ENCODE measurements around the gene ATP2B2.
A peak's percentile ranks its signal among the peaks of the same experiment; 100 is the strongest.
"Not testable (repeated sequence)": the region's sequence is repeated elsewhere in the genome, so short reads cannot be mapped to it uniquely, and the experiment has no call there.

ATP2B2 gene

DNA sequence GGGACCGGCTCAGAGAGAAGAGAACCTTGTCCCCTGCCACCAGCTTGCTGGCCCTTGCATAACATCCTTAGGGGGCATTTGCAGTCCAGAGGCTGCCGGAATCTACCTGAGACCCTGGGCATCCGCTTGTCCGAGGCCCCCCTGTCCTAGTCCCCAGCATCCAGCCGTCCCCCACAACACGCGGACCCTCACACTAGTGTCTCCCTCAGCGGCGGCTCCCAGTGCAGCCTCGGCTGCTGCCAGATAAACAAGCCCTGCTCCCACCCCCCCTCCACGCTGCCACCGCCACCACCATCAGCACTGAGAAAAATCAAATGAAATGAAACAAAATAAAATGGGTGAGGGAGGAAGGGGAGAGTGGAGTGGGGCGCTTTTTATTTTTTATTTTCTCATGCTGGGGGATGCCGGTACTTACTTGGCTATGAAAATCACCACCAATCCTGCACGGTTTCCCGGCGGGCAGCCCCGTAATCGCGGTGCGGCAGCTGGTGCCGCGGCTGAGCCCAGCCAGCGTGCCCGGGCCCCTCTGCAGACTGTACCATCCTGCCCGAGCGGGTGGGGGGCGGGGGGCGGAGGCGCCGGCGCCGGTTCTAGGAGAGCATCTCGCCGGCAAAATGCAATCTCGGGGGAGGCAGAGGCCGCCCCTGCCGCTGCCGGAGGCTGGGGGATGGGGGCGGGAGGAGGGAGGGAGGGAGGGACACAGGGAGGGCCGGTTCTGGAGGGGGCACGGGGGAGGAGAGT lies at the start of gene ATP2B2:
Gene ATP2B2 (minus strand): TSS at position 537 of the 741 bp plus-strand sequence. CDS start 56,043 bp downstream, outside the sequence.
- DNase-seq (ENCODE audit: low spot score): no peak

DNA sequence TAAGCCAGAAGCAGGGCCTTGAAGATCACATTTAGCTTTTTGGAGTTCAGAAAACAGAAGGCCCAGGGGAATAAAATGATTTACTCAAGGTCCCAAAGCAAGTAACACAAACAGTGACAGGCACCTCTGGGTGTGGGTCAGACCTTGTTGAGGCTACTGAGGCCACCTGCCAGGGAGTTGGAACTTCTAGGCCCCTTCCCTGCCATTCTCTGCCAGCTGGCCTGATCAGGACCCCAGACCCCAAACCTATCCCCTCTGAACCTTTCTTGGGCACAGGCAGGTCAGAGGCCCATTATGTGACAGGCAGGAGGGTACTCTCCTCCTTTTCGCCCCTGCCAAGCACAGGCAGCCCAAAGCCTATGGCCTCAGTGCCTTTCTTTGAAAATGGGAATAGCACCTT lies 49.4 kb upstream of the ATP2B2 start:
- DNase-seq (ENCODE audit: low spot score): no peak

DNA sequence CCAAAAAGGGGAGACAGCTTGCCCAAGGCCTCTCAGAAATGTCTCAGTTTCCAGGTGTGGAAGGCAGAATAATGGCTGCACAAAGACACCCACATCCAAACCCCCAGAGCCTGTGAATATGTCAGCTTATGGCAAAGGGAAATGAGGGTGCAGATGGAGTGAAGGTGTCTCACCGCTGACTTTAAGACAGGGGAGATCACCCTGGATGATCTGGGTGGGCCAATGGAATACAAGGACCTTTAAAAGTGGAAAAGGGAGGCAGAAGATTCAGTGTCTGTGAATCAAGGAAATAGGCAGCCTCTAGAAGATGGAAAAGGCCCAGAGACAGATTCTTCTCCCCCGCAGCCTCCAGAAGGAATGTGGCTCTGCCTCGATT lies 48.8 kb upstream of the ATP2B2 start:
- no peak for DNase-seq (ENCODE audit: low spot score)

DNA sequence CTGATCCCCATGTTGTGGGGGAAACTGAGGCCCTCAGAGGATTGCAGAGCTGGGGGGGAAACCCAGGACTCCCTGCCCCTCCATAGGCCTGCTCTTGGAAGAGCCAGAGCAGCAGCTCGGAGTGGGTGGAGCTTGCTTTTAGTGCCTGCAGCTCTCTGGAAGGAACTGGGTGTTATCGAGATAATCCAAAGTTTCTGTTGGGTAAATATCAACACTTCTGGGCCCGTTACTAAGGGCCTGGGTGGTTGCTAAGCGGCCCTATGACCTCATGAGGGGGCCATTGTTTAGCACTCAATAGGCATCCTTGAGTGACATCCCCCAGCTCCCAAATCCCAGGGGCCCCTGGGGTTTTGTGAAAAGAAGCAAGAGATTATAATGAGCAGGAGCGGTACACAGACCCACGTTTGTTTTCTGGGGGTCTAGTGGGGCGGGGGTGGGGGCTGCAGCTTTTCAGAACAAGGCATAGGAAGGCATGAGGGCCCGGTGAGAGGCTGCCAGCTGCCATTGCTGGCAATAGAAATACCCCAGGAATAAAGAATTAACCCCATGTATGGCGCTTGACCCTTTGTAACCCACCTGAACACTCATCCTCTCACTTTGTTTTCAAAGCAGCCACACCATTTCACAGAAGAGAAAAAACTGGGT lies 48.3 kb upstream of the ATP2B2 start:
- DNase-seq (ENCODE audit: low spot score): peak; percentile 17

DNA sequence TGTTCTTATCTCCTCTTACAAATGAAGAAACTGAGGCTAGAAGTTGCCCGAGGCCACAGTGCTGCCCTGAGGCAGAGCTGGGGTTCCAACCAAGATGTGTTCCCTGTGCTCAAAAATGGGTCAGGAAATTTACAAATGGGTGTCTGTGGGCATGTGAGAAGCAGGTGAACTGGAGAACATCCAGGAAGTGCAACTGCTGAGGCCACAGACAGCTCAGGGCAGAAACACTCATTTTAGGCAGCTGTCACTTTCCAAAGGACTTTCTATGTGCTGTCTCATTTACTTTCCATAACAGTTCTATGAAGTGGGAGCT lies 47.2 kb upstream of the ATP2B2 start:
- no peak for DNase-seq (ENCODE audit: low spot score)

DNA sequence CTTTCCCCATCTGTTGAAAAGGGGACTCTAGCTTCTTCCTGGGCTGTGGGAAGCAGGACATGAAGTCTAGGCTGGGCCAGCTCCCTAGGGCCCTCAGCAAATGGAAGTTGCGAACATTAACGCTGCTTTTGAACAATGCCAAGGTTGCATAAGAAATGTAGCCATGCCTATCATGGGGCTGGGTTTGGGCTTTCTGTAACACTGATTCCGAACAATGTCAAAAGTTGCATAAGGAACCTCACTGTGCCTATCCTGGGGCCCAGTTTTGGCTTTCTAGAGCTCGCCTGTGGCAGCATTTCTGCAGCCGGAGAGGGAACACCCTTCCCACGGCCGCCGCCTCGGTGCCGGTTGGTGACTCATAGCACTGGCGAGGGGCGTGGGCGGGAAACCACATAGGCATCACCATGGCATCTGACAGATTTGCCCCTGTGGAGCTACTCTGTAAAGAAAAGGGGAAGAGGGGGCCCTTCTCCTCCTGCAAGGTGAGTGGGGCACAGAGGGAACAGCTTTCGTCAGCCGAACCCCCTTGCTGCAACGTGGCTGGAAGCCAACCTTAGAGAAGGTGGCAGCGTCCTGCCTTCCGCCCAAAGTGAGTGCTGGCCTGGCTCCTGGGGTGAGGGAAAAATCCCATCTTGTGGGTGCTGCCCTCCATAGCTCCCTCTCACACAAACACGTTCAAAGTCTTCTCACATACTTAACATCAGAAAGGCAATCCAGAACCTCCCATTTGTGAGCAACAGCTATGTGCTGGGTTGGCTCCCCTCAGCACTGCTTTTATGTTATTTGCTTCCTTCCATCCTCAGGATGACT lies 46.6 kb upstream of the ATP2B2 start:
- DNase-seq (ENCODE audit: low spot score): peak; percentile 13

DNA sequence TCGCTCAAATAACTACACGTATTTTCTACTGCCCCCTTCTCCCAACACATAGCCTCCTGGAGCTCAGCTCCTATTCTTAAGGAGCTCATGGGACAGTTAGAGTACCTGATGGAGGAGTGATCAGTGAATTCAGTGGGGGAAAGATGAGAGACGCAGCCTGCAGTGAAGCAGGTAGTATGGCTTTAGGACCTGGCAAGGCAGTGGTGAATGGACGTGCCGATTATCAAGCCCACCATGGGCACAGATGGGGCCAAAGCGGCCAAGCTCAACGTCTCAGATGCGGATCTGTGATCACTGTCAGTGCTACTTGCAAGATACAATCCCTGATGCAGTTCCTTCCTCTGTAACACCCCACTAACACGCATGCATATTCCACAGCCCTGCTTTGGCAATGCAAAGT lies 45.8 kb upstream of the ATP2B2 start:
- no peak for DNase-seq (ENCODE audit: low spot score)

DNA sequence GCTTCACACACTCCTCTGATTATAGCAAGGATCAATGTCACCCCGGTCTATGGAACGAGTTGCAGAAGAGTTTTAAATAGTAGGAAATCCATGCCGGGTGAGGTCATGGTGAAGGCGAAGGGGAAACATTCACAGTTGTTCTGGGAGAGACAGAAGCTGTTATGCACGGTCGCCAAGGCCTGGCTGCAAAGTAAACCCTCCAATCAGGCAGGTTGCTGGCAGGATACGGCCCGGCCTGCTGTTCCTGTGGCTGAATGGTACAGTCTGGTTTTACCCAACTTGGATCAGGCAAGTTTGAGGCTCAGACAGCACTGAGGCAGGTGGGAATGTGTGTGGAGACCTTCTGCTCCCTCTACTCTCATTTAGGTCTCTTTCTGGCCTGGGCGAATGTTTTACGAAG lies 45.3 kb upstream of the ATP2B2 start:
- no peak for DNase-seq (ENCODE audit: low spot score)

DNA sequence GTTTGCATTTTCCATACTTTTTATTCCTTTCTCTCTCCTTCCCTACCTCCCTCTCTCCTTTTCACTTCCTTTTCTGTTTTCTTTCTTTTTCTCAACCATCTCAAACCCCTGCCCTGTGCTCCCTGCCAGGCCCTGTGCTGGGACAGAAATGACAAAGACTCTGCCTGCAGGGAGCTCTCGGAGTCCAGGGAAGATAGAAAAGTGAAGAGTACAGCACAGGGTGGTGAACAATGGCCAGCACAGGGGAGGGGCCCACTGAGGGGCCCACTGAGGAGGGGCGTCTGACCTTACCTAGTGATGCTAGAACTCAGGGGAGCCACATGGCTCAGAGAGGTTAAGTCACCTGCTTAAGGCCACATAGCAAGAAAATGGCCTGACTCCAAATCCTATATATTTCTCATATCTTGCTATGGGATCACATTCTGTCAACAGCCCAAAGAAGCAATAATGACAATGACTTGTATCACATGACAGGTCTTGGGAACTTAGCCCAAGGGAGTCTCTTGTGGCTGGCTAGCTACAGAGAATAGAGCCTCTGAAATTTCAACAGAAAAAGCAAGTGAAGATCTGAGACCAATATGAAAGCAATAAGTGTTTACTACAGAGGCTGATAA lies 44.3 kb upstream of the ATP2B2 start:
- DNase-seq (ENCODE audit: low spot score): no peak

DNA sequence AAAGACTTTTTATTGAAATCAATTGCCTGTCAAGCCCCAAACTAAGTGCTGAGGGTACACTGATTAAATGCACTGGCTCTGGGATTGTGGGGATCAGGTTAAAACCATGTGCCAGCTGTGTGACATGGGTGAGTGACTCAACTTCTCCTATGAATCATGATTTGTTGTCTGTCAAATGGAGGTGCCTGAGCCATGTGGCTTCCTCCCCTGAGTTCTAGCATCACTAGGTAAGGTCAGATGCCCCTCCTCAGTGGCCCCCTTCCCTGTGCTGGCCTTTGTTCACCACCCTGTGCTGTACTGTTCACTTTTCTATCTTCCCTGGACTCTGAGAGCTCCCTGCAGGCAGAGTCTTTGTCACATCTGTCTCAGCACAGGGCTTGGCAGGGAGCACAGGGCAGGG lies 43.6 kb upstream of the ATP2B2 start:
- DNase-seq (ENCODE audit: low spot score): no peak

DNA sequence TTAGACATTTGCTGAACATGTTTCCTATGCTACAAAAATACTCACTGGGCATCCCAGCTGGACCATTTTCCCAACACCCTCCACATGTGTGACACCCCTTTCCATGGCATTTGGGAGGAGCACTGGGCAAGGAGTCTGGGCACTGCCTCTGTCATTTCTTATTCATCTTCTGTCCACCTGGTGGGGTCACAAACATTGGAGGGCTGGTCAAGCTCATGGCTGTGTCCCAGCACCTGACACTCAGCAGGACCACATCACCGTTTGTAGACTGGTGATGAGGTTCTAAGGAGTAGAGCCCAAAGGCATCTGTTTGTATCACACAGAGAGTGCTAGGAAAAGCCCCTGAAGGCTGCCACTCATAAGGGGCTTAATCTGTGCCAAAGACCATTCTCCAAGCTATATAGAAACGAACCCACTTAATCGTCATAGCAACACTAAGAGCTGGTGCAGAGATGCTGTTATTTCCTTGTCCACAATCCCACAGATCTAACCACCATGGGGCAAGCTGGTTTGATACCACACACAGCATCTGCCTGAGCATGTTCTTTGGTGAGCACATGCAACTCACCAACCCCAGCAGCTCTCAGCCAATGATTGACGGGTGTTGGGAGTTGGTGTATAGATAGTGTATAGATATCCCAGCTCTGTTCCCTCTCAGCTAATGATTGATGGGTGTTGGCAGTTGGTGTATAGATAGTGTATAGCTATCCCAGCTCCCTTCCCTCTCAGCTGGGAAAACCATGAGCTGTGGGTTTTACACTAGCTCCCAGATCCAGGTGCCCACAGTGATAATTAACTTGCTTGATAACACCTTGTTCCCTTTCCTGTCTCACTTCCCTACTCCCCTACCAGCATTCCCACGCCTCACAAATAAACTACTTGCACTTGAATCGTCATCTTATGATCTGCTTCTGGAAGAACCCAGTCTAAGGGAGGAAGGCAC lies 42.7 kb upstream of the ATP2B2 start:
- no peak for DNase-seq (ENCODE audit: low spot score)

DNA sequence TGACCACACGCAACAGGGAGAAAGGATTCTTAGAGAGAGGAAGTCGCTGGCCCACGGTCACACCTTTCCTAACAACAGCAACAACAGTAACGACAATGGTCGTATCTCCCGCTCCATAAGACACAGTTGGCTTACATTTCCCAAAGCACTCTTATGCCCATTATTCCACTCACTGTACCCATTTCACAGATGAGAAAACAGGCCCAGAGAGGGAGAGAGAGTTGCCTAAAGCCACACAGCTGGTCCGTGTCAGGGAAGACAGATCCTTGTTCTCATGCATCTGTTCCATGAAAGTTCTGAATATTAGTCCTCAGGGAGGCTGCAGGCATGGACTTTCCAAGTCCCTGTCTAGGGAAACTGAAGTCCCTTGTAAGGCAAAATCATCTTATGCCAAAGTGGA lies 42.0 kb upstream of the ATP2B2 start:
- no peak for DNase-seq (ENCODE audit: low spot score)

DNA sequence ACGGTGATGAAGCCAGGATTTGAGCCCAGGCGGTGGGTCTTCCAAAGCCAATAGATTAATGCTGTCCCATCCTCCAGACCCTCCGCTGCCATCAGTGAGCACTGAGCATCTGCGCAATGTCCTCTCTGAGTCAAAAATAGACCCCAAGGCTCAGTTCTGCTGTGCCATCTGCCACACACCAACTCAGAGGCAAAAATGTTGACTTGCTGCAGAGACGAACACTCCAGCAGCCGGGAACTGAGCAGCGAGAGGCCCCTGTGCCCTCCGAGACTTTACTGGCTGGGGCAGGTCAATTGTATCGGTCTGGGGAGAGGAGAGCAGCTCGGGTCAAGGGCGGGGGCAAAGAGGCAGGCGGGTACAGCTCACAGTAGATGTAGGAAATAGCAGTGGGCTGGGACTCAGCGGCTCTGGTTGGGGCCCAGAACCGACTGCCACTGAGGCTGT lies 41.5 kb upstream of the ATP2B2 start:
- no peak for DNase-seq (ENCODE audit: low spot score)

DNA sequence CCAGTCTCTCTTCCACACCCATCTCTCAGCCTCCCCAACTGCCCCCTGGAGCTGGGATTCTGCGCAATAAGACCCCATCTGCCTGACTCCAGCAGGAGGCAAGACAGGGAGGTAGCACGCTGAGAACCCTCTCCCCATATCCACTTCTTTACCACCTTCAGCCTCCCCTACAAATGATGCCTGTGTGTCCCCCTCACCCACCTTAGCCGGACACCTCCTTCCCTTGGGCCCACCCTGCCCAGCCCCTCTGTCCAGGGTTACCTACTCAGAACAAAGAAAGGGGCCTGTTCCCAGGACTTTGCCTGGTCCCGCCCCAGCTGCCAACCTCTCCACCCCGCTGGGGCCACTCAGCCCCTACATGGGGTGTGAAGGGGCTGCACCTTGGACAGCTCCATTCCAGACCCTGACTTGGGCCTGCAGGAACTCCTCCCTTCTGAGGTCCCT lies 40.8 kb upstream of the ATP2B2 start:
- no peak for DNase-seq (ENCODE audit: low spot score)

DNA sequence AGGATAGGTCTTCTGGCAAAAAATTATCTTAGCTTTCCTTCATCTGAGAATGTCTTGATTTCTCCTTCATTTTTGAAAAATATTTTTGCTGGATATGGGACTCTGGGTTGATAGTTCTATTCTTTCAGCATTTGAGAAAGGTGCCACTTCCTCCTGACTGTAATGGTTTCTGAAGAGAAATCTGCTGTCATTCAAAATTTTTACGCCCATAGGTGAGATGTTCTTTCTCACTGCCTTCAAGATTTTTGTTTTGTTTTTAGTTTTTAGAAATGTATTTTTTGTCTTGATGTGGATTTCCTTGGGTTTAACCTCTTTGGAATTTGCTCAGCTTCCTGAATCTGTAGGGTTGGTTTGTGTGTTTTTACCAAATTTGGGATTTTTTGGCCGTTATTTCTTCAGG lies 37.1 kb upstream of the ATP2B2 start:
- DNase-seq (ENCODE audit: low spot score): no peak

DNA sequence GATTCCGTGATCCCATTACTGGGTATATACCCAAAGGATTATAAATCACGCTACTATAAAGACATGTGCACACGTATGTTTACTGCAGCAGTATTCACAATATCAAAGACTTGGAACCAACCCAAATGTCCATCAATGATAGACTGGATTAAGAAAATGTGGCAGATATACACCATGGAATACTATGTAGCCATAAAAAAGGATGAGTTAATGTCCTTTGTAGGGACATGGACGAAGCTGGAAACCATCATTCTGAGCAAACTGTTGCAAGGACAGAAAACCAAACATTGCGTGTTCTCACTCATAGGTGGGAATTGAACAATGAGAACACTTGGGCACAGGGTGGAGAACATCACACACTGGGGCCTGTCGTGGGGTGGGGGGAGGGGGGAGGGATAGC lies 35.0 kb upstream of the ATP2B2 start:
- DNase-seq (ENCODE audit: low spot score): not testable (repeated sequence)

DNA sequence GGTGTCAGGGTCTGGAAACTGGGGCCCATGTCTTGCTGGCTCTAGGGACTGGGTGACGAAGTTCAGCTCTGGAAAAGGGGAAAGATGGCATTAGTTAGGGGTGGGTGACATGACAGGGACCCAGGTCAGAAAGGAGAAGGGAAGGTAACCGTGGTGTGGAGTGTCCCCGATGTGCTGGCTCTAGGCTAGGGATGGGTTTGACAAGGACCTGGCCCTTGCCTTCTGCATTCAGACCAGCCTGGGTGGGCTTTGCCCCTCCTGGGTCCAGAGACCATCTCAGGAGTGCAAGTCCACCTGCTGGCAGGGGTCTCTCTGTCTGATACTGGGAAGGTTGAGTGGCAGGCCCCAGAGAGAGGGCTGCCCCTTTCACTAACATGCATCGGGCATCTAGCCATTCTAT lies 28.7 kb upstream of the ATP2B2 start:
- no peak for DNase-seq (ENCODE audit: low spot score)

DNA sequence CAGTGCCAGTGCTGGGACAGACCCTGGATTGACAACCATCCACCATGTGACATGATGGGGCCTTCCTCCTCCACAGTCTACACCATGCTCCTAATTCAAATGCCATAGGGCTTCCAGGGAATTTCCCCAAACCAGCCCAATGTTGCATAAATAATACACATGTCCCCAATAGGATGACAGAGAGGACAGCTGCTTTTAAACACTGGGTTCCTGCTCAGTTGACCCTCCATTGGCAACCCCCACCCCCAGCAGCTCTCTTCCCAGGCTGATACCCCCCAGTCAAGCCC lies 28.3 kb upstream of the ATP2B2 start:
- no peak for DNase-seq (ENCODE audit: low spot score)

DNA sequence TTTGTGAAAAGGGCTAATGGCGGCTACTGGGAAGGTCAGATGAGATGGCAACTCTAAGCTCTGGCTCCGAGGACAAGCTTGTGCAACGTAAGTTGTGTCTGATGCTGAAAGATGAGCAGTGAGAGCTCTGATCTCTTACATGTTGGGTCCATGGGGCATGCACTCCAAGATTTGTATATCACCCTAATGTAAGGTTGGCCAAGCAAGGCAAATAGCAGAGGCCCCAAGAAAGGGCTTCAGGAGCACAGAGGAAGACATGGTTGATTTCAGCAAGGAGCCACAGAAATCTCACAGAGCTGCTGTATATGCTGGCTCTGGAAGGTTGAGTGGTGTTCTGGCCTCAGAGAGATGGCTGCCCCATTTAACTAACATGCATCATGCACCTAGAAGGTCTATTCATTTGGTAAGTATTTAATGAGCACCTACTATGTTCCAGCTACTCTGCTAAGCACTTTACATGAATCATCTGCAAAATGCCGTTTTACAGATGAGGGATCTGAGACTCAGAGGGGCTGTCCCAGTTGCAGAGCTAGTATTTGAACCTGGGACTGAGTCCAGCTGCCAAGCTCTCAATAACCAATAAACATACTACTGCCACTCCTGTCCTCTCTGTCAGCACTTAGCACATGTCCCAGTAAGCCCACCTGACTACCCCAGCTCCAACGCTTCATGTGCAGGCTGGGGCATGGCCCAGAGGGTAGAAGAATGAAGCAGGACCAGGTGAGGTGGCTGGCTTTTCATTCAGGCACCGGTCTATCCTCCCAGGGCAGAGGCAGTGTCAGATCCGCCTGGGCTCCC lies 27.8 kb upstream of the ATP2B2 start:
- no peak for DNase-seq (ENCODE audit: low spot score)

DNA sequence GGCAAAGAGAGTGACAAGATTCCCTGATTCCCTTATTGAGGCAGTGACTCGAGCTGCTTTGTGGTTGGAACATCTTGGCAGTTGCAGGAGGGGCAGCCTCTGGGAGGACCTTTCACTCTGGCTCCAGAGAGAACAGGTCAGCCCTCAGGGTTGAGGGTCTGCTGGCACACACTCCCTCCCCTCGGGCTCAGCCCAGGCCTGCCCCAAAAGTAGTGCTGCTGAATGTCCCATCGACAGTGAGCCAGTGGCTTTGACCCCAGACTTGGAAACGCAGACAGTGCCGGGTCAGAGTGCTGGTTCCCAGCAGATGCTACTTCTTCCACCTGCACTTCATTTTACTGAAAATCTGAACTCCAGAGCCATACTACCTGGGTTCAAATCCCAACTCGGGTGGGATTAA lies 25.6 kb upstream of the ATP2B2 start:
- no peak for DNase-seq (ENCODE audit: low spot score)

DNA sequence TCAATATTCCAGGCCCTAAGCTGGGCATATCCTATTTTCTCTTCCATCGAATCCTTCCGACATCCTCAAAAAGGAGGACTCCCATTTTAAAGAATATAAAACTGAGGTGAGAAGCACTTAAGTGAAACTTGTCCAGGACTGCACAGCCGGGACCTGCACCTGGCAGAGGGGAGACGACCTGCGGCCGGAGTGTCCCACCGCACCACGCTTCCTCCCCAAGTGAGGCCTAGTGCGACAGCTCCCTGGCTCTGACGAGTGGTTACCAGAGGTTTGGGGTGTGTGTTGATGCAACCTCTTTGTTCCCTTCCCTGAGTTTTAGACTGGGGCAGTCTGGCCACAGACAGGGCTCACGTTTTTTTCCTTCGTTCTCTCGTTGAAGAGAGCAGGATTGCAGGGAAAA lies 24.9 kb upstream of the ATP2B2 start:
- DNase-seq (ENCODE audit: low spot score): no peak

All from hematopoietic multipotent progenitor cell treated with erythropoietin and hydrocortisone succinate and interleukin-3 and kit ligand, for 17 days (in vitro differentiated cells).